IMR-90 (cell line): ENCODE measurements around the gene PKD1L1.

ENCODE experiments used
- CHD1 ChIP-seq: IDR thresholded peaks from 2 replicates; pipeline ENCODE4 v1.6.1; 2012; ENCODE audit warnings: low read depth, low read length, improper control_type of control experiment
- NFE2L2 ChIP-seq: fragments of 150-350 bp; IDR thresholded peaks from 2 replicates; pipeline ENCODE4 v1.6.1; 2016; ENCODE audit warnings: low read depth, mild to moderate bottlenecking, low read length
- POLR2A ChIP-seq: IDR thresholded peaks from 2 replicates; pipeline ENCODE4 v1.6.1; 2012; ENCODE audit warnings: mild to moderate bottlenecking, low read depth, low read length
- RAD21 ChIP-seq: IDR thresholded peaks from 2 replicates; pipeline ENCODE4 v1.6.1; 2012; ENCODE audit warnings: low read length, improper control_type of control experiment
- SMC3 ChIP-seq: fragments of 150-350 bp; IDR thresholded peaks from 2 replicates; pipeline ENCODE4 v1.6.1; 2016; ENCODE audit warnings: low read depth, mild to moderate bottlenecking, antibody characterized with exemption, low read length, moderate library complexity
- TF ChIP-seq, protein P1 (sequence below): conservative IDR thresholded peaks from 2 replicates; pipeline ENCODE4 v1.5.1; 2012; ENCODE audit warnings: mild to moderate bottlenecking, low read depth, low read length, improper control_type of control experiment

DNA sequence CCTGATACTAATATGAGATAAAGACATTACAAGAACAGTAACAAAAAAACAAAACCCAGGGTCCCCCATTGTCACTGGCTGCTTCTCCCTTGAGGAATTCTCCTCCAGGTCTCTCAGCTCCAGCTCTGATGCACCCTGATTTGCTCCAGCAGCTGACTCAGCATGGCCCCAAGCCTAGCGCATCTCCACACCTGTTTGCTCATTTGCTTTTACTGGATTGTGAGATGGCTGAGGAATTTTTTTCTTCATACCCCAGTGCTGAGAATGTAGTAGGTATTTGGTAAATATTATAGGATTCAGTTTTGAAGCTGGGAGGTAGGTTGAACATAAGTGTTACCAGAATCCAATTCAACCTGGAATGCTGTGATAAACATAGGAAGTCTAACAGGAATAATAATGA lies 171.9 kb downstream of the PKD1L1 start:
- TF ChIP-seq POLR2A (no peak), CHD1 (no peak), SMC3 (no peak), NFE2L2 (no peak), RAD21 (no peak)
- TF ChIP-seq, protein P1, sequence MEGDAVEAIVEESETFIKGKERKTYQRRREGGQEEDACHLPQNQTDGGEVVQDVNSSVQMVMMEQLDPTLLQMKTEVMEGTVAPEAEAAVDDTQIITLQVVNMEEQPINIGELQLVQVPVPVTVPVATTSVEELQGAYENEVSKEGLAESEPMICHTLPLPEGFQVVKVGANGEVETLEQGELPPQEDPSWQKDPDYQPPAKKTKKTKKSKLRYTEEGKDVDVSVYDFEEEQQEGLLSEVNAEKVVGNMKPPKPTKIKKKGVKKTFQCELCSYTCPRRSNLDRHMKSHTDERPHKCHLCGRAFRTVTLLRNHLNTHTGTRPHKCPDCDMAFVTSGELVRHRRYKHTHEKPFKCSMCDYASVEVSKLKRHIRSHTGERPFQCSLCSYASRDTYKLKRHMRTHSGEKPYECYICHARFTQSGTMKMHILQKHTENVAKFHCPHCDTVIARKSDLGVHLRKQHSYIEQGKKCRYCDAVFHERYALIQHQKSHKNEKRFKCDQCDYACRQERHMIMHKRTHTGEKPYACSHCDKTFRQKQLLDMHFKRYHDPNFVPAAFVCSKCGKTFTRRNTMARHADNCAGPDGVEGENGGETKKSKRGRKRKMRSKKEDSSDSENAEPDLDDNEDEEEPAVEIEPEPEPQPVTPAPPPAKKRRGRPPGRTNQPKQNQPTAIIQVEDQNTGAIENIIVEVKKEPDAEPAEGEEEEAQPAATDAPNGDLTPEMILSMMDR = no peak
